Measurements from ENCODE around the gene MIPEP.
"Not testable (repeated sequence)": the region's sequence is repeated elsewhere in the genome, so short reads cannot be mapped to it uniquely, and the experiment has no call there.

MIPEP gene

DNA sequence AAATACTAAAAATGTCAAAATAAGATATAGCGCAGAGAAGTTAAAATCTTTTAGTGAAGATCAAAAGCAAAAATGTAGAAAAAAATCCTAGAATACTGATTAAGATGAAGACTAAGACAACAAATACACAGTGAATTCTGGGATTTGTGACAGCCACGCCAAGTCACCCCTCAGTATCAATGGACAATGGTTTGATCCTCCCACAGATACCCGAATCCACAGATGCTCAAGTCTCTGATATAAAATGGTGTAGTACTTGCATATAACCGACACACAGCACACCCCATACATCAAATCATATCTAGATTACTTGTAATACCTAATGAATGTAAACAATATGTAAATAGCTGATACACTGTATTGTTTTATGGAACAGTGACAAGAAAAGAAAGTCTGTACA is 5.9 kb downstream of the MIPEP start:
- Histone ChIP-seq H4K20me1 (ENCODE audit: insufficient read depth, low read length) (no peaks in the 10 kb centered on the region), H2AFZ (ENCODE audit: low read depth, low read length) (no peak overlapping the region), H3K9ac (ENCODE audit: low read length) (no peak overlapping the region), H3K4me1 (ENCODE audit: low read length) (peaks cover 6% of the 10 kb centered on the region), H3K27me3 (ENCODE audit: low read depth, low read length) (no peaks in the 10 kb centered on the region), H3K36me3 (replicated peaks; ENCODE audit: low read depth, low read length) (peaks cover 18% of the 10 kb centered on the region), H3K79me2 (ENCODE audit: low read length) (peaks cover 13% of the 10 kb centered on the region; the same call in 1 of the 2 replicates), H3K4me2 (ENCODE audit: low read length) (no peak overlapping the region), H3K27ac (ENCODE audit: low read length) (no peak overlapping the region), H3K4me3 (ENCODE audit: low read length) (no peak overlapping the region), H3K9me3 (ENCODE audit: insufficient read depth, low read length) (no peaks in the 10 kb centered on the region)
- TF ChIP-seq, protein P1, sequence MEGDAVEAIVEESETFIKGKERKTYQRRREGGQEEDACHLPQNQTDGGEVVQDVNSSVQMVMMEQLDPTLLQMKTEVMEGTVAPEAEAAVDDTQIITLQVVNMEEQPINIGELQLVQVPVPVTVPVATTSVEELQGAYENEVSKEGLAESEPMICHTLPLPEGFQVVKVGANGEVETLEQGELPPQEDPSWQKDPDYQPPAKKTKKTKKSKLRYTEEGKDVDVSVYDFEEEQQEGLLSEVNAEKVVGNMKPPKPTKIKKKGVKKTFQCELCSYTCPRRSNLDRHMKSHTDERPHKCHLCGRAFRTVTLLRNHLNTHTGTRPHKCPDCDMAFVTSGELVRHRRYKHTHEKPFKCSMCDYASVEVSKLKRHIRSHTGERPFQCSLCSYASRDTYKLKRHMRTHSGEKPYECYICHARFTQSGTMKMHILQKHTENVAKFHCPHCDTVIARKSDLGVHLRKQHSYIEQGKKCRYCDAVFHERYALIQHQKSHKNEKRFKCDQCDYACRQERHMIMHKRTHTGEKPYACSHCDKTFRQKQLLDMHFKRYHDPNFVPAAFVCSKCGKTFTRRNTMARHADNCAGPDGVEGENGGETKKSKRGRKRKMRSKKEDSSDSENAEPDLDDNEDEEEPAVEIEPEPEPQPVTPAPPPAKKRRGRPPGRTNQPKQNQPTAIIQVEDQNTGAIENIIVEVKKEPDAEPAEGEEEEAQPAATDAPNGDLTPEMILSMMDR (IDR thresholded peaks at IDR 0.05; ENCODE audit: low read depth, low read length) = no peak
- TF ChIP-seq EZH2phosphoT487 (IDR thresholded peaks at IDR 0.05; ENCODE audit: low read depth) = no peak

DNA sequence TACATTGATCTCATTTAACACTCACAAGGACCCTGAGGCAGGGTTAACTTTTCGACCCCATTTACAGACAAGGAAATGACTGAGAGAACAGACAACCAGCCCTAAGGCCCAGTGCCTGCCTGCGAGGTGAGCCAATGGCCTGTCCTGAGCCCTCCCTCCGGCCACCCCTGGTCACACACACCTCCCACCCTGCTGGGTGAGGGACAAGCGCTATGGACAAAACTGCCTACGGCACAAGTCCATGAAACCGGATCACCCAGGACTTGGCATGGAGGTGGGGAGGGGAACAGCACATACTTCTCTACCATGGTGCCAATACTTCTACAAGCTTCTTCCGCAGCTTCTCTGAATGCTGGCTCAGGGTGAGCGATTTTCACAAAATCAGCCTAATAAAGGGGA is 7.8 kb downstream of the MIPEP start:
- not testable (repeated sequence) for H4K20me1 ChIP-seq (ENCODE audit: insufficient read depth, low read length); H3K27me3 ChIP-seq (ENCODE audit: low read depth, low read length); H3K4me1 ChIP-seq (ENCODE audit: low read length); H3K4me2 ChIP-seq (ENCODE audit: low read length); H3K79me2 ChIP-seq (ENCODE audit: low read length); H2AFZ ChIP-seq (ENCODE audit: low read depth, low read length); H3K4me3 ChIP-seq (ENCODE audit: low read length); H3K9me3 ChIP-seq (ENCODE audit: insufficient read depth, low read length); H3K9ac ChIP-seq (ENCODE audit: low read length); H3K27ac ChIP-seq (ENCODE audit: low read length)
- peaks cover 22% of the 10 kb centered on the region for H3K36me3 ChIP-seq (replicated peaks; ENCODE audit: low read depth, low read length)

DNA sequence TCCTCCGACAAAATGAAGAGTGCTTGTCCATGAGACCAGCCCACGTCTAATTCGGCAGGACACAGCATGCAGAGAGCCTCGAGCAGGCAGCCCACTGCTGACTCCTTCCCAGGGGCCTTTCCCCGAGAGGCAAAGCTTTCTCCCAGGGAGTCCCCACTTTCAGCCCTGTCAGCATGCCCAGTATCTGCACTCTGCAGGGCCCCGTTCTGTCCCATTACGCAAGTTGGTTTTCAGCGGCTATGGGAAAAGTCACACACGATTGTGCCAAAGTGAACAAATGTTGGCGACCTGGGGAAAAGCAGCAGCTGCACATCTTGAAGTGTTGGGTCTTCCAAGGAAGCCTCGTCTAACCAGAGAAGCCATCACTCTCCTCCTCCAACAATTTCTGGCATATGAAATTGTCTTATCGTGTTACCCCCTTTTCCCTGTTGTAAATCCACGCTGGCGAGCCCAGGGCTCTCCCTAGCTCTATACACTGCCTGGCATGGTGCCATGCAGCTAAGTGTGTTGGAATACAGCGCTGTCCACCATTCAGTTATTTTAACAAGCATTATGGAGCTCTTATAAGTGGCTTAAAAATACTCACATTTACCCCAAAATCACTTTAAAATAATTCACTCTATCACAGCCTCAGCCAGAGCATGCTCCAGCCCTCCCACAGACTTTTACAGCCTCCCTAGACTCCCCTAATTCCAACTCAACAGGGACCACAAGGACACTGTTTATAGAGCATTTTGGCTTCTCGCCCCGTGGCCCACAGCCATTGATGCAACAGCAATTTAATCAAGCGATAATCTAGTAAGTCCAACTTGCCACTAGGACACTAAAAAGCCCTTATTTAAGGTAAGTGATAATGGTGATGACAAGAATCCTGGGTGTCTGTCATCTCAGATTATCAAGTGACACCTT is 8.5 kb downstream of the MIPEP start:
- not testable (repeated sequence) for H3K4me3 ChIP-seq (ENCODE audit: low read length); H3K9ac ChIP-seq (ENCODE audit: low read length); H3K27ac ChIP-seq (ENCODE audit: low read length); H3K9me3 ChIP-seq (ENCODE audit: insufficient read depth, low read length); H4K20me1 ChIP-seq (ENCODE audit: insufficient read depth, low read length); H3K27me3 ChIP-seq (ENCODE audit: low read depth, low read length); H3K4me2 ChIP-seq (ENCODE audit: low read length); H3K79me2 ChIP-seq (ENCODE audit: low read length); H3K4me1 ChIP-seq (ENCODE audit: low read length); H2AFZ ChIP-seq (ENCODE audit: low read depth, low read length)
- H3K36me3 ChIP-seq (replicated peaks; ENCODE audit: low read depth, low read length) = peaks cover 22% of the 10 kb centered on the region

DNA sequence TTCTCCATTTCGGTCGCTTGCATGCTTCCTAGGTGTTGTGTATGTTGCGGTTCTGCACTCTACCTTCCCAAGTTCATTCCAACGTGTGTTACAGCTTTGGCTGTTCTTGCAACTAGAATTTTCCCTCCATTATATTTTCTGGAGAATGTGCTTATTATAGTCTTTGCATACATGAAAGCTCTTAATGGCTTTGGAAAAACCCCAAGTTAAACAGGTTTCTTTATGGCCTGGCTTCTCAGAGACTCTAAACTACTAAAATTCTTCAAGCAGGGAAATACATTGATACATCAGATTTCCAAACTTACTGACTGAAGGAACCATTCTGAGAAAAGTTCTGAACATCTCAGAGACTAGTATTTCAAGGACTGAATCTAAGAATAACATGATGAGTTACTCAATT is 11.9 kb downstream of the MIPEP start:
- TF ChIP-seq, protein P1 (IDR thresholded peaks at IDR 0.05; ENCODE audit: low read depth, low read length) = no peak
- no peak for TF ChIP-seq EZH2phosphoT487 (IDR thresholded peaks at IDR 0.05; ENCODE audit: low read depth)

DNA sequence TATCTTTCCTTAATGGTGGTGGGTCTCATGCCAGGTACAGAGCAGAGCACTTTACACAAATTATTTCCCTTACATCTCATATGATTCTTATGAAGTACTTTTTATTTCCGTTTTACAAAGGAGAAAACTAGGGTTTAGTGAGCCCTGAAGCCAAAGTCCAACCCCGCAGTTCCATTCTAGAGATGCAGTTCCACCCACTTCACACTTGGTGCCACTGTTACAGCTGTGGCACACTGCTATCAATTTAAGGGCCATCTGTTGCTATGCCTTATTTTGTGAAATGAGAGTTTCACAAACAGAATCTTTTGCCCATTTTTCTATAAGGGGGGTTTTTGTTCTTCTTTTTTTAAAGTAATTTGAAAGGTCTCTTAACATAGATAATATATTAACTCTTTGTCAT is 12.9 kb downstream of the MIPEP start:
- no peak overlapping the region for H3K9ac ChIP-seq (ENCODE audit: low read length)
- H3K36me3 ChIP-seq (replicated peaks; ENCODE audit: low read depth, low read length) = peaks cover 13% of the 10 kb centered on the region
- H3K27ac ChIP-seq (ENCODE audit: low read length) = no peak overlapping the region
- H3K4me3 ChIP-seq (ENCODE audit: low read length) = no peak overlapping the region
- H4K20me1 ChIP-seq (ENCODE audit: insufficient read depth, low read length) = no peaks in the 10 kb centered on the region
- no peaks in the 10 kb centered on the region for H3K9me3 ChIP-seq (ENCODE audit: insufficient read depth, low read length)
- H3K4me1 ChIP-seq (ENCODE audit: low read length) = peaks cover 3% of the 10 kb centered on the region
- no peak overlapping the region for H2AFZ ChIP-seq (ENCODE audit: low read depth, low read length)
- no peaks in the 10 kb centered on the region for H3K79me2 ChIP-seq (ENCODE audit: low read length)
- no peak overlapping the region for H3K4me2 ChIP-seq (ENCODE audit: low read length)
- no peak for TF ChIP-seq EZH2phosphoT487 (IDR thresholded peaks at IDR 0.05; ENCODE audit: low read depth)
- TF ChIP-seq, protein P1 (IDR thresholded peaks at IDR 0.05; ENCODE audit: low read depth, low read length) = peak; percentile 62
- no peaks in the 10 kb centered on the region for H3K27me3 ChIP-seq (ENCODE audit: low read depth, low read length)

More for the DNA sequence above, 11.9 kb downstream of the MIPEP start:
- no peaks in the 10 kb centered on the region for H3K79me2 ChIP-seq (ENCODE audit: low read length)
- H4K20me1 ChIP-seq (ENCODE audit: insufficient read depth, low read length) = no peaks in the 10 kb centered on the region
- no peaks in the 10 kb centered on the region for H3K9me3 ChIP-seq (ENCODE audit: insufficient read depth, low read length)
- peaks cover 15% of the 10 kb centered on the region for H3K36me3 ChIP-seq (replicated peaks; ENCODE audit: low read depth, low read length)
- no peak overlapping the region for H3K9ac ChIP-seq (ENCODE audit: low read length)
- H3K27ac ChIP-seq (ENCODE audit: low read length) = no peak overlapping the region
- no peak overlapping the region for H3K4me2 ChIP-seq (ENCODE audit: low read length)
- H3K27me3 ChIP-seq (ENCODE audit: low read depth, low read length) = no peaks in the 10 kb centered on the region
- no peak overlapping the region for H2AFZ ChIP-seq (ENCODE audit: low read depth, low read length)
- no peak overlapping the region for H3K4me3 ChIP-seq (ENCODE audit: low read length)
- H3K4me1 ChIP-seq (ENCODE audit: low read length) = no peaks in the 10 kb centered on the region
